Suprapubic skin (tissue), 4 donors: ENCODE measurements around the gene HOXC4.

Source experiments
- CTCF ChIP-seq, 2 donors: fragments of 200-600 bp in 1 of 2; fragments of 450-650 bp in 1 of 2; sonication (generic) in 1 of 2; IDR thresholded peaks; one replicate each; pipeline ENCODE4 v1.5.1; 2016 to 2019; ENCODE audit warnings: antibody characterized with exemption in 2 of 2, mild to moderate bottlenecking in 1 of 2, moderate library complexity in 1 of 2
- POLR2A ChIP-seq, 2 donors: fragments of 450-650 bp; IDR thresholded peaks; one replicate each; pipeline ENCODE4 v1.6.1; 2017; ENCODE audit warnings: antibody characterized with exemption in 2 of 2, mild to moderate bottlenecking in 2 of 2, moderate library complexity in 2 of 2
- POLR2AphosphoS5 ChIP-seq, 3 donors: sonication (generic); formaldehyde crosslinking; IDR thresholded peaks; one replicate each; pipeline ENCODE4 v1.6.1; 2017; ENCODE audit warnings: antibody characterized with exemption in 3 of 3

GRCh38 chr12:54040648-54041047 lies 13.0 kb upstream of the HOXC4 start:
- TF ChIP-seq CTCF (IDR thresholded peaks at IDR 0.05) (no peak), POLR2AphosphoS5 (IDR thresholded peaks at IDR 0.05) (no peak), POLR2A (IDR thresholded peaks at IDR 0.05) (no peak)
